HEK293T (cell line): ENCODE data around the gene MYH14.

ENCODE experiments used
- CTCF ChIA-PET: fragments of 350-600 bp; formaldehyde crosslinking; extraction: SDS; loops from one replicate; lab custom pipeline; 2021; ENCODE audit warnings: antibody characterized with exemption, inconsistent platforms; lab: Yijun Ruan, JAX
- POLR2A ChIA-PET: fragments of 350-600 bp; formaldehyde crosslinking; extraction: SDS; loops from one replicate; lab custom pipeline; 2020; ENCODE audit warnings: antibody characterized with exemption, inconsistent platforms; lab: Yijun Ruan, JAX
- DNase-seq: peaks from one replicate; pipeline ENCODE4 v3.0.0; 2012; ENCODE audit warnings: mixed read lengths; ENCODE audit errors: extremely low spot score
- ARNT ChIP-seq: fragments of 450-650 bp; IDR thresholded peaks from 2 replicates; pipeline ENCODE4 v1.6.1; 2017; ENCODE audit warnings: mild to moderate bottlenecking
- BHLHE40 ChIP-seq: fragments of 450-650 bp; IDR thresholded peaks from 2 replicates; pipeline ENCODE4 v1.6.1; 2016; ENCODE audit warnings: mild to moderate bottlenecking, moderate library complexity, borderline replicate concordance
- CTBP1 ChIP-seq: fragments of 450-650 bp; IDR thresholded peaks from 2 replicates; pipeline ENCODE4 v1.6.1; 2016; ENCODE audit warnings: borderline replicate concordance
- ELF4 ChIP-seq: fragments of 450-650 bp; IDR thresholded peaks from 2 replicates; pipeline ENCODE4 v1.6.1; 2017; ENCODE audit warnings: antibody characterized with exemption
- FOXA1 ChIP-seq: fragments of 450-650 bp; IDR thresholded peaks from 2 replicates; pipeline ENCODE4 v1.6.1; 2016; ENCODE audit warnings: mild to moderate bottlenecking
- FOXK2 ChIP-seq: fragments of 450-650 bp; IDR thresholded peaks from 2 replicates; pipeline ENCODE4 v1.6.1; 2016; ENCODE audit warnings: mild to moderate bottlenecking
- FOXM1 ChIP-seq: fragments of 450-650 bp; IDR thresholded peaks from 2 replicates; pipeline ENCODE4 v1.6.1; 2017; ENCODE audit warnings: mild to moderate bottlenecking, borderline replicate concordance
- HDGF ChIP-seq: fragments of 450-650 bp; IDR thresholded peaks from 2 replicates; pipeline ENCODE4 v1.6.1; 2017; ENCODE audit warnings: antibody characterized with exemption, borderline replicate concordance
- L3MBTL2 ChIP-seq: fragments of 450-650 bp; conservative IDR thresholded peaks from 2 replicates; pipeline ENCODE4 v1.6.1; 2016; ENCODE audit warnings: mild to moderate bottlenecking
- LEF1 ChIP-seq: fragments of 450-650 bp; IDR thresholded peaks from 2 replicates; pipeline ENCODE4 v1.6.1; 2017; ENCODE audit warnings: mild to moderate bottlenecking, borderline replicate concordance
- NFRKB ChIP-seq: fragments of 450-650 bp; IDR thresholded peaks from 2 replicates; pipeline ENCODE4 v1.6.1; 2016; ENCODE audit warnings: mild to moderate bottlenecking, moderate library complexity
- PKNOX1 ChIP-seq: fragments of 450-650 bp; IDR thresholded peaks from 2 replicates; pipeline ENCODE4 v1.6.1; 2016
- SP1 ChIP-seq: fragments of 450-650 bp; IDR thresholded peaks from 2 replicates; pipeline ENCODE4 v1.6.1; 2017
- SUZ12 ChIP-seq: fragments of 450-650 bp; IDR thresholded peaks from 2 replicates; pipeline ENCODE4 v1.6.1; 2016; ENCODE audit warnings: mild to moderate bottlenecking
- TARDBP ChIP-seq: fragments of 450-650 bp; IDR thresholded peaks from 2 replicates; pipeline ENCODE4 v1.6.1; 2016
- ZNF384 ChIP-seq: fragments of 450-650 bp; IDR thresholded peaks from 2 replicates; pipeline ENCODE4 v1.6.1; 2016

The MYH14 gene

GRCh38 chr19:50318438-50318837 is 115.0 kb downstream of the MYH14 start:
- no peak for DNase-seq
- TF ChIP-seq FOXM1 = no peak
- no peak for TF ChIP-seq FOXK2
- TF ChIP-seq LEF1 = no peak
- TF ChIP-seq SP1 = no peak
- no peak for TF ChIP-seq ARNT
- no peak for TF ChIP-seq SUZ12
- TF ChIP-seq BHLHE40 = no peak
- TF ChIP-seq L3MBTL2 = no peak
- TF ChIP-seq TARDBP = no peak
- no peak for TF ChIP-seq ZNF384
- no peak for TF ChIP-seq NFRKB
- TF ChIP-seq ELF4 = no peak
- TF ChIP-seq HDGF = no peak
- no peak for TF ChIP-seq PKNOX1
- no peak for TF ChIP-seq FOXA1
- no peak for TF ChIP-seq CTBP1
- ChIA-PET POLR2A (no interaction called here), CTCF (no interaction called here)

- POLR2A ChIA-PET = no interaction called here
- CTCF ChIA-PET = interaction anchor here (0.7 kb wide), 1 partner anchor 9 kb away, joined by 4 read pairs; no protein-coding TSS in a partner anchor
- TF ChIP-seq CTBP1 = no peak
- DNase-seq = no peak
These were observed 115.7 kb downstream of the MYH14 start for GRCh38 chr19:50319156-50319555.

GRCh38 chr19:50320051-50320450 is 116.6 kb downstream of the MYH14 start:
- CTCF ChIA-PET = no interaction called here
- TF ChIP-seq BHLHE40 (no peak), L3MBTL2 (no peak), HDGF (no peak), FOXK2 (no peak), SP1 (no peak), FOXA1 (no peak), CTBP1 (no peak), ELF4 (no peak), FOXM1 (no peak), LEF1 (no peak), ARNT (no peak), TARDBP (no peak), ZNF384 (no peak), NFRKB (no peak)
- DNase-seq = no peak
- POLR2A ChIA-PET = no interaction called here

GRCh38 chr19:50320596-50320995 is 117.2 kb downstream of the MYH14 start:
- no peak for DNase-seq
- no peak for TF ChIP-seq FOXM1
- TF ChIP-seq HDGF = no peak
- TF ChIP-seq ZNF384 = no peak
- TF ChIP-seq CTBP1 = no peak
- TF ChIP-seq BHLHE40 = no peak
- TF ChIP-seq ELF4 = no peak
- ChIA-PET CTCF (no interaction called here), POLR2A (no interaction called here)

- POLR2A ChIA-PET = interaction anchor here (1.3 kb wide), 1 partner anchor 9 kb away, joined by 3 read pairs; no protein-coding TSS in a partner anchor
- no peak for DNase-seq
- no peak for TF ChIP-seq FOXM1
- CTCF ChIA-PET = no interaction called here
These were observed 118.4 kb downstream of the MYH14 start for GRCh38 chr19:50321831-50322230.

GRCh38 chr19:50322234-50322633 is 118.8 kb downstream of the MYH14 start:
- ChIA-PET CTCF (interaction anchor here (0.6 kb wide), 1 partner anchor 175 kb away, joined by 3 read pairs; no protein-coding TSS in a partner anchor), POLR2A (interaction anchor here (1.3 kb wide), 1 partner anchor 10 kb away, joined by 3 read pairs; no protein-coding TSS in a partner anchor)
- DNase-seq = no peak
- TF ChIP-seq HDGF = no peak
- no peak for TF ChIP-seq ARNT
- no peak for TF ChIP-seq SP1
- TF ChIP-seq CTBP1 = no peak
- TF ChIP-seq SUZ12 = no peak
- TF ChIP-seq LEF1 = no peak
- no peak for TF ChIP-seq ELF4
- no peak for TF ChIP-seq FOXM1
- no peak for TF ChIP-seq NFRKB
- TF ChIP-seq BHLHE40 = no peak
- no peak for TF ChIP-seq L3MBTL2

- DNase-seq = no peak
- CTCF ChIA-PET = interaction anchor here (0.6 kb wide), 1 partner anchor 176 kb away, joined by 3 read pairs; no protein-coding TSS in a partner anchor
- POLR2A ChIA-PET = no interaction called here
- TF ChIP-seq CTBP1 (no peak), ZNF384 (no peak), ELF4 (no peak), SUZ12 (no peak), PKNOX1 (no peak), BHLHE40 (no peak), LEF1 (no peak), FOXM1 (no peak), TARDBP (no peak), FOXK2 (no peak), FOXA1 (no peak), SP1 (no peak), L3MBTL2 (no peak), NFRKB (no peak), HDGF (no peak), ARNT (no peak)
These were observed 119.7 kb downstream of the MYH14 start for GRCh38 chr19:50322931-50323781.
